GM12801 (cell line): ENCODE measurements around the gene SP7.

Experiments used
- TF ChIP-seq, protein P1 (sequence below): IDR thresholded peaks from one replicate; pipeline ENCODE4 v1.5.1; 2011; ENCODE audit warnings: control low read depth; ENCODE audit not compliant: insufficient read length; ENCODE audit errors: extremely low read depth

The SP7 gene

DNA sequence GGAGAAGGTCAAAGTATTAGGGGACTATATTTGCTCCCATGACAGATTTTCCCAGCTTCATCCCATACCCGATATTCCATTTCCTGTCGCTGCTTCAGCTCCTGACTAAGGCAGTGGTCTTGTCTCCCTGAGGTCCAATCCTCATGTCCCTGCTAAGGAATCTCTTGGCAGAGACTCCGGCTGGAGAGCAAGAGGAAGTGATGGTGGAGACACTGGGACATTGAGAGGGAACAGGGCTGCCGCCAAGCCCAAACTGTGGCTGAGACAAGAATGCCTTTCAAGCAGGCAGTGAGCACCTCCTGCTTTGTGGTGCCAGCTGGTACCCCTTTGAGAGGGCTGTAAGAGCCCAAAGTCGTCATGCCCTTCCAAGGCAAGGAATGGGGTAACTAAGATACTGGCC is 5.5 kb downstream of the SP7 start:
- TF ChIP-seq, protein P1, sequence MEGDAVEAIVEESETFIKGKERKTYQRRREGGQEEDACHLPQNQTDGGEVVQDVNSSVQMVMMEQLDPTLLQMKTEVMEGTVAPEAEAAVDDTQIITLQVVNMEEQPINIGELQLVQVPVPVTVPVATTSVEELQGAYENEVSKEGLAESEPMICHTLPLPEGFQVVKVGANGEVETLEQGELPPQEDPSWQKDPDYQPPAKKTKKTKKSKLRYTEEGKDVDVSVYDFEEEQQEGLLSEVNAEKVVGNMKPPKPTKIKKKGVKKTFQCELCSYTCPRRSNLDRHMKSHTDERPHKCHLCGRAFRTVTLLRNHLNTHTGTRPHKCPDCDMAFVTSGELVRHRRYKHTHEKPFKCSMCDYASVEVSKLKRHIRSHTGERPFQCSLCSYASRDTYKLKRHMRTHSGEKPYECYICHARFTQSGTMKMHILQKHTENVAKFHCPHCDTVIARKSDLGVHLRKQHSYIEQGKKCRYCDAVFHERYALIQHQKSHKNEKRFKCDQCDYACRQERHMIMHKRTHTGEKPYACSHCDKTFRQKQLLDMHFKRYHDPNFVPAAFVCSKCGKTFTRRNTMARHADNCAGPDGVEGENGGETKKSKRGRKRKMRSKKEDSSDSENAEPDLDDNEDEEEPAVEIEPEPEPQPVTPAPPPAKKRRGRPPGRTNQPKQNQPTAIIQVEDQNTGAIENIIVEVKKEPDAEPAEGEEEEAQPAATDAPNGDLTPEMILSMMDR = no peak

DNA sequence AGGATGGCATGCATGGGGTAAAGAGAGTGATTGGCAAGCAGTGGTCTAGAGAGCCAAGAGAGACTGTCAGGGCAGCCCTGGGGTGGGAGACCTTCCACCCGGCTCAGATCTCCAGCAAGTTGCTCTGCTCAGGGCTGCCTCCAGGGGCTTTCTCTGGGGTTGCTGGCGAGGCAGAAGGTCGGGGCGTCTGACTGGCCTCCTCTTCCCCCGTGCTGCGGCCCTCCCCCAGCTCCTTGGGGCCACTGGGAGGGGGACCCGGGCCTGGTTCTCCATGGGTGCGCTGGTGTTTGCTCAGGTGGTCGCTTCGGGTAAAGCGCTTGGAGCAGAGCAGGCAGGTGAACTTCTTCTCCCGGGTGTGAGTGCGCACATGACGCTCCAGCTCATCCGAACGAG is 8.1 kb downstream of the SP7 start:
- TF ChIP-seq, protein P1 = no peak

DNA sequence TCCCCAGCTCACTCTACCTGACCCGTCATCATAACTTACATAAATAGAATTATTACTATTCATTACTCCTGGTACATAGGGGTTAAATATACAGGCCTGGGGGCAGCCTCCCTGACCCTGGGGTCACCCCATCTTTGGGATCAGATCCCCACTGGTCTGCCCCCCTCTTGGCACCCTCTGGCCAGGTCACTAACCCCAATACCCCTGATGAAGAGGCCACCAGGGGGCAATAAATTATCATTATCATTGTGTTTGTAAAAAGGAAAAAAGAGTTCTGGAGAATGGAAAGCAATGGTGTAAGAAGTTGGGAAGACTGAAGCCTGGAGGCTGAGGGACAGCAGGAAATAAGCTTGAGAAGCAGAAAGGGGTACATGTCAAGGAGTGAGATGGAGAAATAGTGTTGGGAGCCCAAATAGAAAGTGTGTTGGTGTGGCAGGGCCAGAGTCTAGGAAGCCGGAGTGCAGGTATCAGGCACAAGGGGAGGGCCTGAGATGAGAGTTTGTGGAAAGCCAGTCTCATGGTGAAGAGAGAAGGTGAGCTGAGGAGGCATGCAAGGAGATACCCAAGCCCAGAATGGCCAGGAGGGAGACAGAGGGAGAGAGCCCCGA is 8.6 kb downstream of the SP7 start:
- TF ChIP-seq, protein P1 = no peak

DNA sequence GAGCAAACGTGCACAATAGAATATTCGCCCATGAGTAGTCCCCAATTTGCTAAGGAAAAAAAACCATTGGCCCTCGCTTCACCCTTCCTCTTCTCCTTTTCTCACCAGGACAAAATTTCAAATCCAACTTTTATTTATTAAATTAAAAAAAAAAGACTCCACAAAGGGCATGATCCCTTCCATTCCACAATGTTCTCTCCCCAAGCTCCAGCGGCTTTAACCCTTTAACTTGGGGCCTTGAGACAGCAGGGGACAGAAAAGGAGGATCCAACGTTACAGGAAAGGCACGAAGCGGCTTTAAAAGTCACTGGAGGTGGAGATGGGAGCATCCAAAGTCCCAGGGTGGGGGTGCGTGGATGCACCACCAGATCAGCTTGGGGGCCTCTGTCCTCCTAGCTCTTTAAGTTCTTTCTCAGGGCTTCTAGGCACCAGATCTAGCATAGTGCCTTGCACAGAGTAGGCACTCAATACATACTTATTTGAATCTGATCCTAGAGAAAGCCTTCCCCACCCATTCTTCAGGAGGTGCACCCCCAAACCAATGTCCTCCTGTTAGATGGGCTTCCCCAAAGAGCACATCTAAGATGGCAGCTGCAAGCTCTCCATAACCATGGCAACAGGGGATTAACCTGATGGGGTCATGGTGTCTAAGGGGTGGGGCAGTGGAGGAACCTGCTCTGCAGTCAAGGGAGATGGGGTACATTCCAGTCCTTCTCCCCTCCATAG is 9.5 kb downstream of the SP7 start:
- TF ChIP-seq, protein P1 = no peak

DNA sequence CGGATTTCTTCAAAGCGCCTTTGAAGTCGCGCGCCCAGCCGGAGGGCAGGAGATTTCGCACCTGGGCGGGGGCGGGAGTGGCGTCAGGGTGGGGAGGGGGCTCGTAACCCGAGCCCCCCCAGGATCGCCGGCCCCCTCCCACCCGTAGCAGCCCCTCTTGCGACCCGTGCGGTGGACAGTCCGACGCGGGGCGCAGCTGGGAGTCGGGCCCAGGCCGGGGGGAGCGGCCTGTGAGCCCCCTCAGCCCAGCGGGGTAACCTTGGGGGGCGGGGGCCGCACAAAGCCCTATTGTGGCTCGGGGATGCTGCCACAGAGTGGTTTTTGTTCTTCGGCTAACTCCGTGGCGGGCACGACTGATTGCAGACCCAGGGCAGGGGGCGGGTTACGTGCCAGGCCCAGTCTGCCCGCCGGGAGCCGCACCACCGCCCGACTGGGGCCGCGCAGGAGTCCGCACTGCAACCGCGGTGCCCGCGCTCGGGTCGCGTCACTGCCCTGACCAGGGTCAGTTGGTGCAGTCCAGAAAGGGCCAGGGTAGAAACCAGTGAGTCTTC is 10.6 kb downstream of the SP7 start:
- TF ChIP-seq, protein P1 = no peak

DNA sequence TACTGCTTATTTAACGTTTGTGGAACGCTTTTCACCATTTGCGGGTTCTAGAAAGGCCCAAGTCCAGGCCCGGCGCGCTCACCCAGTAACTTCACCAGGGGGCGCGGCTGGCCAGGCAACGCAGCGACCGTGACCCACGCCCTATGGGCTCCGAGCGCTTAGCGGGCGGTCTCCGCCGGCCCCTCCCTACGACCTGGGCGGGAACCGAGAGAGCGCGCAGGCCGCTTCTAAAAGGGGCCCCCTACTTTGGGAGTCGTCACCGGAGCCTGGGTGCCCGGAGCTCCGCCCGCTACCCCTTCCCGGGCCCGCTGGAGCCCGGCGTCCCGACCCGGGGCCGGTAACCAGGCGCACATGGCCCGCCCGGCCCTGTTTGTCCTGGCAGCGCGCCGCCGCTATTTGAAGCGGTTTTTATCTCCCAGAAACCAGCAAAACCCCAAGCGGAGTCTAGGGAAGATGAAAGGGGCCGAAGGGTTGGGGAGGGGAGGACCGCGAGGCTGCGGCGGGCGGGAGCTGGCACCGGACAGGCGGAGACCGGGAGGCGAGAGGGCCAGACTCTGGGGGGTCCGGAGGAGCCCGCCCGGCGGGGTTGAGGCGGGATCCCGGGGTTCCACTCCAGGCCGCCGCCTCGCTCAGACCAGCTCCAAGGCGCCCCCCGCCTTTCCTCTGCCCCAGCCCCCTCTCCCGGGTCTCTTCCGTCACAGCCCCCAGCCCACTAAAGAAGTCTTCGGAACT is 11.2 kb downstream of the SP7 start:
- TF ChIP-seq, protein P1 = no peak

DNA sequence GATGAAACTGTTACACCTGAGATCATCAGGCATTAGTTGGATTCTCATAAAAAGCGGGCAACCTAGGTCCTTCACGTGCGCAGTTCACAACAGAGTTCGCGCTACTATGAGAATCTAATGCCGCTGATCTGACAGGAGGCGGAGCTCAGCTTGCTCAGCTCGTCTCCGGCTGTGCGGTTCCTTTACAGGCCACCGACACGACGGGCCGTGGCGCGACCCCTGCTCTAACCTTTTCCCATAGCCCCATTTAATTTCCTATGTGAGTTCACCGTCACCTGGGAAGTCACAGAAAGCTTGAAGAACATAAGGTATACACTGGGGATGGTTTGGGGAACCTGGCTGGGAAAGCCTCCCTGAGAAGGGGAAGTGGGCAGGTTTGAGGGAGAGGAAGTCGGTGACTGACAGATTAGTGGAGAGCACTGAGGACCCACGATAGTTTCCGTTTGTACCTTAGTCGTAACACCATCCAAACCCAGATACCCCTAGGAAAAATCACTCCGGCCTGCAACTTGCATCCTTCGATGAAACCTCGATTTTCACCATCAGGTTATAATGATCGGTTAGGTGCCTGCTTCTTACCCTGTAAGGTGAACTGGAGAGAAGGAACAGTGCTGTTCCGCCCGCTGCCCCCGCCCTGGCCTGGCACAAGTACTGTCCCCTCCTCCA is 11.9 kb downstream of the SP7 start:
- TF ChIP-seq, protein P1 = no peak
